ENCODE measurements around the gene DGKG.
A peak's percentile ranks its signal among the peaks of the same experiment; 100 is the strongest.

DGKG gene

DNA sequence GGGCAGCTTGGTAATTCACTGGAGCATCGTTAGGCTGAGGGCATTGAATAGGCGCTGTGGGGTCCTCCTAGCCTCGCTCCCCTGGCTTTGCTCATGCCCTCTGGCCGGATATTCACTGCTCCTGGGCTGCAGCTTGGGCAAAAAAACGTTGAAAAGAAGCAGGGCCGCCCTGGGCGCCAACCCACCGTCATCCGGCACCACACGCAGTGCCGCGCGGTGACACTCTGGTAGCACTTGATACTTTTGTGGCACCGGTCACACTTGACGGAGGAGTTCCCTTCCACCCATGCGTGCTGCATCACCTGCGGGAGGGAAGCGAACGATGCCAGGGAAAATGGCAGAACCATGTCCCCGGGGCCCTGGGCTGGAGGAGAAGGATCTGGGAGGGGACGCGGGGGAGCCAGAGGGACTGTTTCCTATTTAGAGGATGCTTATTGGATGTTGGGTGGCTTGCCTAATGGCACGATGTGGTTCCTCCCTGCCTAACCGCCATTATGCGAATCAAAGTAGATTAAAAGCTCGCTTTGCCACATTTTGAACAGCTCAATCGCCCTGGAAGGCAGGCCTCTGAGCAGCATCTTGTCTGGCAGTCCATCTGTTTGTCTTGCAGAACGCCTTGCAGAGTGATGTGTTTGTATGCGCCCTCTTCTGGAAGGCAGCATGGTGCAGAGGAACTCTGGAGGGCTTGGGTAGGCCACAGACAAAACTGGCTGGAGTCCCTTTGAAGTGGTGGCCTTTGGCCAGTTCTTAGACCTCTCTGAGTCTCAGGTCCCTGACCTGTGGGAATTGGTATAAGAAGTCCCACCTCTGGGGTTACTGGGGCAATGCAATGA lies 93.2 kb downstream of the DGKG start:
- no peak for DNase-seq

- DNase-seq: no peak
Observed at GRCh38 chr3:186267758-186268157, 94.3 kb downstream of the DGKG start.

DNA sequence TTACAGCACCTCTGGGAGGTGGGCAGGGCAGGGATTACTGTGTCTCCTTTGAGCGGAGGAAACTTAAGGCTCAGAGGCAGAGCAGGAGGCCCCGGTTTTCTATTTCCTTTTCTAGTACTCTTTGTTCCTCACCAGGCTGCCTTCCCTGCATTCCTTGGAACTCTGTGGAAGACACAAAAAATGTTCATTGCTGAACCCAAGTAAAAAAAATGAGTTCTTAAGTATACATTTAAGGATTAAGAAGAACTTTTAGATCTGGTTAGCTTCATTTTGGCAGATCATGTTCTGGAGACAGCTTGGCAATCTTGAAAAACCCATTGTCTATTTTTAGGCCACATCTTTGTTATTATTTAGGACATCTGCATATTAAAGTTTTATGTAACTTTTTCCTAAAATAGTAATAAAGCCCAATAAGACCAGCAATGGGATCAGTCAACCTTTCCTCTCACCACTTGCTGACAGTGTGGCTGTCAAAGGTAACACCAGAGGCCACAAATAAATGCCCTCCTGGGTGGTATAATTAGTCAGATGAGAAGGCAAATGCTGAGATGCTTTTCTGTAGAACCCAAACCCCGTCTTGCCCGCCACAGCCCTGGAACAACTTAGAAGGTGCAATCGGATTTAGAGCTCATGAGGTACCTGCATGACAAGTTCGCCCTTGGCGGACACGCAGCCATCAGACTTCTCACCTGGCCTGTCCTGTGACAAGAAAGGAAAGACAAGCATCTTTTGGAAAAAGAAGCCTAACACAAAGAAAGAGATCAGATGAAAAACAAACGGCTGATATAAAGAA lies 97.2 kb downstream of the DGKG start:
- no peak for DNase-seq

GRCh38 chr3:186261638-186262037 lies 100.4 kb downstream of the DGKG start:
- no peak for DNase-seq

GRCh38 chr3:186260726-186261125 lies 101.3 kb downstream of the DGKG start:
- DNase-seq: no peak

- peak; percentile 63 to 73 for DNase-seq
Observed at GRCh38 chr3:186259612-186260383, 102.2 kb downstream of the DGKG start.

DNA sequence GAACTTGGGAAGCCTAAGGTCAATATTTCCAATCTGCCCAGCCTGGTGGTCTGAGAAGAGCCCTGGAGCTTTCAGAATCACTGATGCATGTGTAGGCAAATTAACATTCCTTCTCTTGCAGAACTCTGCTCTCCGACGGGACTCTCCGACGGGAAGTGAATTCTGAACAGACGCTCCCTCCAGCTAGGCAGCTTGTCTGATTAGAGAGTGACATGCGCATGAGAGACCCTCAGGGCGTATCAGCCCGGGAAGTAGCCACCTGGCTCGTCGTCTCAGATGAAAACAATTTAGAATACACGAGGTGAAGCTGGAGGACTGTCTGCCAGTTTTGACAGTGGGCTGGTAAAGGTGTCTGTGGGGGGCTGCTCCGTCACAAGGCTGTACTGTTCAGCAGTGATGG lies 103.1 kb downstream of the DGKG start:
- DNase-seq: no peak

GRCh38 chr3:186257866-186258265 lies 104.2 kb downstream of the DGKG start:
- DNase-seq: no peak

DNA sequence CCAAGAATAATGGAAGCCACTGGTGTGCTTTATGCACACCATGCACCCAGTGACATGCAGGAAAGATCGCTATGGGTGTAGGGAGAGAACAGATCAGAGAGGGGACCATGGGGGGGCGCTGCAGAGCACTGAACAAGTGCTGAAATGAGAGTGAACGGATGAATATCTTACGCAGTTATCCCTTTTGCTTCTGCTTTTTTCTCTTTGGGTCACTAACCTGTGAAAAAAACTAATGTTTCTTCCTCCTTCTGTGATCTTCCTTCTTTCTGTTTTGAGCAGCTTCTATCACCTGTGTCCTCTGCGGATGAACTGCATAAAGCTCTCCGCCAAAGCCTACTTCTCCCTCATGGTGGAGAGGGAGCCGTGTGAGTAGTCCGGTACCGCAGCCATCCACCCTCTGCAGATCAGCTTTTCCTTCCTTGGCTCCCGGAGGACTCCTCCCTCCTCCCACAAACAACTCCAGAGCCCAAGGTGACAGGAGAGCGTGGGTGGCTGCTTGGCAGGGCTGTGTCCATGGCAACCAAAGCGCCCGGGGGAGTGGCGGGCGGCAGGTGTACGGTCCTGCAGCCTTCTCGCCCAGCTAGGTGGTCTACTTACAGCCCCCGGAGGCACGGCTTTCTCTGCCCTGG lies 106.2 kb downstream of the DGKG start:
- DNase-seq: peak in 1 of 2 donors; percentile 40

- DNase-seq: peak; percentile 10 to 32
Observed at GRCh38 chr3:186254676-186255650, 107.1 kb downstream of the DGKG start.

DNA sequence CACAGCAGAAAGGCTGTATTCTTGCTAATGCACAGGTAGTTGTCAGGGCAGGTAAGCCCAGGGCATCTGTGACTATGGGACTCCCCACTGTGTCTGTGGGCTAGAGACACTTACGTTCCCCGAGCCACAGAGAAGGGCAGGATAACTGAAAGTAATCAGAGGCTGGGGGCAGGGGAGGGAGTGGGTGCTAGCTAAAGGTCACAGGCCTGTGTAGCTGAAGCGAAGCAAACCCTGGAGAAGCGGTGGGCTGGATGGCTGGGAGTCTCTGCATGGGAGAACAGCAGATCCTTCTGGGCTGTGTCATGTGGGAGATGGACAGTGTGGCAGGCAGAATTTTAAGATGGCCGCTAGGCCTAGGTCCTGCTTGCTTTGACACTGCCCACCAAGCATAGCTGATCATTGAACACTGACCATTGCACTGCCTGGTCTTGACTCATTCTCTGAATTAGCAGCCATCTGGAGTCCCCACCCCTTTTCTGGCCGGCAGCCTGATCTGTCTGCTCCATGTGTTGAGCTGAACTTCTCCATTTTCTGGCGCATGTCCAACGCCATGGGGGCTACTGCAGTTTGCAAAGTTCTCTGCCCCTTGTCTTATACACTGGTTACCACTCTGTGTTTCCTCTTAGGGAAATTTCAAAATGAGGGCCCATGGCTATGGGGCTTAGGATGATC lies 110.0 kb downstream of the DGKG start:
- DNase-seq: no peak

DNA sequence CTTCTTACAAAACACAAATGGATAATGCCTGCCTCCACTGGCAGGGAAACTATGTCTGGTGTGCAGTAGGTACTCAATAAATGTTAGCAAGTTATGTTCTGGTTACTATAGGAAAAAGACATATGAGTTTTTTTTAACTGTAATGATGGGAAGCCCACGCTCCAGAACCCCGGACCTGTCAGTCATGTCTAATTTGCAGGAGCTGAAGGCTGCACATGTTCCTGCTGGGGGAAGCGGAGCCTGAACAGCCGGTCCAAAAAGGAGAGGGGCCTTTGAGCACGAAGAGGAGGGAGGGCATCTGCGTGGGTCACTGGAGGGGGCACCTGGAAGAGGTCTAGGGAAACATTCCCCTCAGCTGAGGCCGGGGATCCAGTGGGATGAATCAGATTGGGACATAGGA lies 113.2 kb downstream of the DGKG start:
- no peak for DNase-seq

GRCh38 chr3:186247821-186248814 lies 113.9 kb downstream of the DGKG start:
- no peak for DNase-seq

GRCh38 chr3:186246941-186247340 lies 115.1 kb downstream of the DGKG start:
- no peak for DNase-seq

GRCh38 chr3:186244016-186244415 lies 118.0 kb downstream of the DGKG start:
- DNase-seq: no peak

DNA sequence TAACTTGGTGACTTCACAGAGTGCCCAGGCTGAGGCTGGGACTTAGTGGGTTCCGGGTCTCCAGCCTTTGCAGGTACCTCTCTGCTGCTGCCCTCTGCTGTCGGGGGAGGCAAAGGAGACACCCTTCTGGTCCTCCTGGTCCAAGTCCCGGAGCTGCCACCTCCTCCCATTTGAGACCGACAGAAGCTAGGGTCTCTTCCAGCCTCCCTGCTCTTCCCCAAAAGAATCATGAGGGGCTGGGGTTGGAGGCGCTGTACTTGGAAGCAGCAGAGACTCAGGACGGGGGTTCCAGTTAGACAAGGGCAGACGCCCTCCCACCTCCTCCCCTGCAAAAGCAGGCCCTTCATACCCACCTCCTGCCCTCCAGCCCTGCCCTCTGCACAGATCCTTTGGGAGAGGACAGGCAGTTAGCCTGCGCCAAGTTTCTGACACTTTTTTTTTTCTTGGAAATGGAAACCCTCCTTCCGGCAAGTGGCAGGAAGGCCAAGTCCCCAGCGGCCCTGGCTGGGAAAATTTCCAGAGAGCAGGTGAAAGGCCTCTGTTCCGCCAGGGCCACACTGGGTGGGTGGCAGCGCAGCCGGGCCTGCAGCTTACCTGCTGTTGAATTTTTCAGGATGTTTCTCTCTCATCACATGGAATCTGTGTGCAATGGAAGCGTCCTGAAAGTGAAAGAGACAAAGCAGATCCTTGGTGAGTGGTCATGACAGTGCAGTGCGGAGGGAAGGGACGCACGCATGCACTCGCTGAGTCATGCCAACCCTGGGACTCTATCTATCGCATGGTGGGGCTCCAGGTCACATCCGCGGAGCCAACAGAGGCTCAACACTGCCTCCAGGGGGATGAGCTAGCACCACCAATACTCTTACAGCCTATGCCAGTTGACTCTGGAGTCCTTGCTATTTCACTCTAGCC lies 119.9 kb downstream of the DGKG start:
- DNase-seq: peak; percentile 31 to 35

- DNase-seq: no peak
Observed at GRCh38 chr3:186239321-186239720, 122.7 kb downstream of the DGKG start.

GRCh38 chr3:186237915-186238314 lies 124.1 kb downstream of the DGKG start:
- DNase-seq: no peak
